Loucy (cell line): ENCODE results near the gene HHATL.

ENCODE experiments used
- EZH2phosphoT487 ChIP-seq: fragments of 200-600 bp; IDR thresholded peaks from 2 replicates; pipeline ENCODE4 v1.6.1; 2018; ENCODE audit warnings: antibody characterized with exemption, mild to moderate bottlenecking, moderate library complexity, borderline replicate concordance
- TF ChIP-seq, protein P1 (sequence below): fragments of 200-600 bp; sonication (generic); conservative IDR thresholded peaks from 2 replicates; pipeline ENCODE4 v1.5.1; 2014; ENCODE audit warnings: mild to moderate bottlenecking, antibody characterized with exemption, low read length

DNA sequence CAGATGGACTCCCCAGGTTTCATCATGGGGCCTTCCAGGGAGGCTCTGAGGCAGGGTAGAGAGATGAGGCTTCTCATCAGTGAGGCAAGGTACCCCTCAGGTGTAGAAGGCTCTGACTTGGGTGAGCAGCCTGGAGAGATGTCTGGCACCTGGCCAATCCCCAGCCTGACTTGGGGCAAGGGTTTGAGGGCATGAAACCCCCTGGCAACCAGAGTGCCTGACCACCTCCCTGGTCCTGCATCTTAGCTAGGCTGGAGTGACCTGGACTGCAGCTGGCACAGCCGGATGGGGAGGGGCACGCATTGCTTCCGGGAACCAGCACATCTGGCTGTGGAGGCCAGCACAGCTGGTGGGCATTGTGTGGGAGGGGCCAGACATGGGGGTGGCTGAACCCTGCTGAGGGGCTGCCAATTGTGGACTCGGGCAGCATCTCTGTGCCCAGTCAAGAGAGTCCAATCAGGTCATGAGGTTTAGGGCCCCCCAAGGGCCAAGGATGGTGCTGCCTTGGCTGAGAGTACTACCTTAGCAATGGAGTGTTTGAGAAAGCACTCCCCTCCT lies 47.2 kb downstream of the HHATL start:
- TF ChIP-seq, protein P1, sequence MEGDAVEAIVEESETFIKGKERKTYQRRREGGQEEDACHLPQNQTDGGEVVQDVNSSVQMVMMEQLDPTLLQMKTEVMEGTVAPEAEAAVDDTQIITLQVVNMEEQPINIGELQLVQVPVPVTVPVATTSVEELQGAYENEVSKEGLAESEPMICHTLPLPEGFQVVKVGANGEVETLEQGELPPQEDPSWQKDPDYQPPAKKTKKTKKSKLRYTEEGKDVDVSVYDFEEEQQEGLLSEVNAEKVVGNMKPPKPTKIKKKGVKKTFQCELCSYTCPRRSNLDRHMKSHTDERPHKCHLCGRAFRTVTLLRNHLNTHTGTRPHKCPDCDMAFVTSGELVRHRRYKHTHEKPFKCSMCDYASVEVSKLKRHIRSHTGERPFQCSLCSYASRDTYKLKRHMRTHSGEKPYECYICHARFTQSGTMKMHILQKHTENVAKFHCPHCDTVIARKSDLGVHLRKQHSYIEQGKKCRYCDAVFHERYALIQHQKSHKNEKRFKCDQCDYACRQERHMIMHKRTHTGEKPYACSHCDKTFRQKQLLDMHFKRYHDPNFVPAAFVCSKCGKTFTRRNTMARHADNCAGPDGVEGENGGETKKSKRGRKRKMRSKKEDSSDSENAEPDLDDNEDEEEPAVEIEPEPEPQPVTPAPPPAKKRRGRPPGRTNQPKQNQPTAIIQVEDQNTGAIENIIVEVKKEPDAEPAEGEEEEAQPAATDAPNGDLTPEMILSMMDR: no peak
- TF ChIP-seq EZH2phosphoT487: no peak
